K562 (cell line): ENCODE measurements around the gene FAM43B. TPM values are rescaled to one million over a fixed set of nuclear protein-coding genes. Genes with fewer than 3 reads are reported as not detected.

ENCODE experiments used
- ASH1L ChIP-seq: fragments of 450-650 bp; IDR thresholded peaks from 2 replicates; pipeline ENCODE4 v1.6.1; 2018; ENCODE audit warnings: borderline replicate concordance, mild to moderate bottlenecking, low read depth; ENCODE audit not compliant: partially characterized antibody
- BHLHE40 ChIP-seq: IDR thresholded peaks from 2 replicates; pipeline ENCODE4 v1.6.1; 2011; ENCODE audit warnings: low read length, improper control_type of control experiment
- DDX20 ChIP-seq: fragments of 450-650 bp; IDR thresholded peaks from 2 replicates; pipeline ENCODE4 v1.6.1; 2016; ENCODE audit warnings: missing genetic modification characterization, low read depth, mild to moderate bottlenecking, missing compliant biosample characterization, moderate library complexity
- ELF1 ChIP-seq: fragments of 200-800 bp; sonication (Bioruptor generic); IDR thresholded peaks from 2 replicates; pipeline ENCODE4 v1.6.1; 2016; ENCODE audit warnings: missing genetic modification characterization, missing compliant biosample characterization
- EP400 ChIP-seq: fragments of 450-650 bp; IDR thresholded peaks from 2 replicates; pipeline ENCODE4 v1.6.1; 2017; ENCODE audit warnings: antibody characterized with exemption, mild to moderate bottlenecking, moderate library complexity
- ETS2 ChIP-seq: IDR thresholded peaks from 2 replicates; pipeline ENCODE4 v1.6.1; 2016; ENCODE audit warnings: borderline replicate concordance, missing genetic modification characterization, mild to moderate bottlenecking, moderate library complexity, missing compliant biosample characterization; ENCODE audit not compliant: poor library complexity, severe bottlenecking
- HNRNPK ChIP-seq: fragments of 200-400 bp; formaldehyde crosslinking; IDR thresholded peaks from one replicate; pipeline ENCODE4 v1.6.1; 2018; ENCODE audit warnings: mild to moderate bottlenecking, low read depth, low read length; ENCODE audit not compliant: poor library complexity, severe bottlenecking
- MEF2A ChIP-seq: IDR thresholded peaks from 2 replicates; pipeline ENCODE4 v1.6.1; 2011; ENCODE audit warnings: low read depth, mild to moderate bottlenecking, low read length, moderate library complexity; ENCODE audit not compliant: control insufficient read depth
- NEUROD1 ChIP-seq: fragments of 150-350 bp; IDR thresholded peaks from 2 replicates; pipeline ENCODE4 v1.6.1; 2014; ENCODE audit warnings: borderline replicate concordance, low read length, low read depth; ENCODE audit not compliant: partially characterized antibody
- PTRF ChIP-seq: fragments of 450-650 bp; IDR thresholded peaks from 2 replicates; pipeline ENCODE4 v1.6.1; 2016; ENCODE audit warnings: mild to moderate bottlenecking, missing genetic modification characterization, missing compliant biosample characterization
- RNF219 ChIP-seq: fragments of 250-450 bp; sonication (Bioruptor Pico); IDR thresholded peaks from 2 replicates; pipeline ENCODE4 v1.5.0; 2022; ENCODE audit warnings: mild to moderate bottlenecking
- STAG1 ChIP-seq: sonication (generic); formaldehyde crosslinking; IDR thresholded peaks from 2 replicates; pipeline ENCODE4 v1.5.0; 2020; ENCODE audit warnings: missing genetic modification reagents, borderline replicate concordance
- ZBTB26 ChIP-seq: fragments of 450-650 bp; formaldehyde crosslinking; IDR thresholded peaks from 2 replicates; pipeline ENCODE4 v1.4.0; 2022; ENCODE audit warnings: missing genetic modification characterization
- ZBTB7A ChIP-seq: IDR thresholded peaks from 2 replicates; pipeline ENCODE4 v1.6.1; 2011; ENCODE audit warnings: low read depth, mild to moderate bottlenecking, low read length, moderate library complexity, borderline replicate concordance; ENCODE audit not compliant: control insufficient read depth
- ZNF212 ChIP-seq: fragments of 450-650 bp; formaldehyde crosslinking; IDR thresholded peaks from 2 replicates; pipeline ENCODE4 v1.4.0; 2020; ENCODE audit warnings: mild to moderate bottlenecking
- ZNF584 ChIP-seq: fragments of 200-800 bp; sonication (Bioruptor generic); IDR thresholded peaks from 2 replicates; pipeline ENCODE4 v1.6.1; 2016; ENCODE audit warnings: low read depth, mild to moderate bottlenecking, missing genetic modification characterization, missing compliant biosample characterization
- ZNF644 ChIP-seq: fragments of 200-800 bp; sonication (Bioruptor generic); IDR thresholded peaks from 2 replicates; pipeline ENCODE4 v1.6.1; 2016; ENCODE audit warnings: low read depth, missing genetic modification characterization, missing compliant biosample characterization
- ZNF668 ChIP-seq: fragments of 250-450 bp; sonication (Bioruptor Pico); IDR thresholded peaks from 2 replicates; pipeline ENCODE4 v1.8.0; 2022; ENCODE audit warnings: mild to moderate bottlenecking, inconsistent platforms
- ZNF830 ChIP-seq: fragments of 250-450 bp; sonication (Bioruptor Pico); IDR thresholded peaks from 2 replicates; pipeline ENCODE4 v1.5.0; 2021; ENCODE audit warnings: mild to moderate bottlenecking
- polyA plus RNA-seq, 8 experiments: library from polyadenylated mRNA; depleted of rRNA in 4 of 8; stranded (reverse) in 5 of 8; unstranded in 3 of 8; fragments of >200 nt; fragmentation: Nextera tagmentation in 2 of 8; fragmentation: Illumina TruSeq in 1 of 8; extraction: Ambion mirVana in 2 of 8; extraction: Trizol in 1 of 8; gene quantifications; 2 replicates each; pipeline versions ENCODE4 v1.2.1 to v1.2.3, GENCODE V29; 2011 to 2014; ENCODE audit warnings: inconsistent platforms in 1 of 8, missing spikeins in 1 of 8
- total RNA-seq, 7 experiments: library from RNA; depleted of rRNA in 6 of 7; stranded (reverse); fragments of >200 nt in 6 of 7; fragmentation: Illumina TruSeq in 2 of 7; extraction: Trizol in 2 of 7; gene quantifications; 2 replicates each; pipeline versions ENCODE4 v1.2.1 to v1.2.3, GENCODE V29; 2011 to 2021; ENCODE audit warnings: low replicate concordance in 1 of 7
- TF ChIP-seq, protein P1 (sequence below): fragments of 450-650 bp; formaldehyde crosslinking; IDR thresholded peaks from 2 replicates; pipeline ENCODE4 v1.4.0; 2020; ENCODE audit warnings: mild to moderate bottlenecking, mixed read lengths
- TF ChIP-seq, protein P2 (sequence below): fragments of 450-650 bp; formaldehyde crosslinking; conservative IDR thresholded peaks from 2 replicates; pipeline ENCODE4 v1.4.0; 2022; ENCODE audit warnings: mild to moderate bottlenecking, missing genetic modification characterization

Gene FAM43B
- total and polyA plus RNA-seq, 9 of the 15 experiments (the other 6 are each of a cell fraction or from before 2014, with no cell fraction given): not detected

GRCh38 chr1:20521960-20522861, 30.2 kb upstream of the FAM43B start (continued):
- TF ChIP-seq RNF219 (CRISPR knock-in tag) (no peak), ASH1L (no peak), PTRF (tag) (no peak), ELF1 (tag) (no peak), ZBTB26 (CRISPR knock-in tag) (no peak), ZNF212 (CRISPR knock-in tag) (no peak), NEUROD1 (no peak), BHLHE40 (no peak), DDX20 (tag) (no peak), ZNF668 (CRISPR knock-in tag) (no peak), ETS2 (tag) (no peak), EP400 (no peak), HNRNPK (no peak), STAG1 (CRISPR knock-in tag) (peak; percentile 65; the same call in 1 of the 2 replicates), ZNF584 (CRISPR knock-in tag) (no peak), ZNF830 (CRISPR knock-in tag) (no peak), MEF2A (no peak), ZNF644 (tag) (no peak), ZBTB7A (no peak)
- TF ChIP-seq, protein P1, sequence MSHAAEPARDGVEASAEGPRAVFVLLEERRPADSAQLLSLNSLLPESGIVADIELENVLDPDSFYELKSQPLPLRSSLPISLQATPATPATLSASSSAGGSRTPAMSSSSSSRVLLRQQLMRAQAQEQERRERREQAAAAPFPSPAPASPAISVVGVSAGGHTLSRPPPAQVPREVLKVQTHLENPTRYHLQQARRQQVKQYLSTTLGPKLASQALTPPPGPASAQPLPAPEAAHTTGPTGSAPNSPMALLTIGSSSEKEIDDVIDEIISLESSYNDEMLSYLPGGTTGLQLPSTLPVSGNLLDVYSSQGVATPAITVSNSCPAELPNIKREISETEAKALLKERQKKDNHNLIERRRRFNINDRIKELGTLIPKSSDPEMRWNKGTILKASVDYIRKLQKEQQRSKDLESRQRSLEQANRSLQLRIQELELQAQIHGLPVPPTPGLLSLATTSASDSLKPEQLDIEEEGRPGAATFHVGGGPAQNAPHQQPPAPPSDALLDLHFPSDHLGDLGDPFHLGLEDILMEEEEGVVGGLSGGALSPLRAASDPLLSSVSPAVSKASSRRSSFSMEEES (CRISPR knock-in tag): no peak
- TF ChIP-seq, protein P2, sequence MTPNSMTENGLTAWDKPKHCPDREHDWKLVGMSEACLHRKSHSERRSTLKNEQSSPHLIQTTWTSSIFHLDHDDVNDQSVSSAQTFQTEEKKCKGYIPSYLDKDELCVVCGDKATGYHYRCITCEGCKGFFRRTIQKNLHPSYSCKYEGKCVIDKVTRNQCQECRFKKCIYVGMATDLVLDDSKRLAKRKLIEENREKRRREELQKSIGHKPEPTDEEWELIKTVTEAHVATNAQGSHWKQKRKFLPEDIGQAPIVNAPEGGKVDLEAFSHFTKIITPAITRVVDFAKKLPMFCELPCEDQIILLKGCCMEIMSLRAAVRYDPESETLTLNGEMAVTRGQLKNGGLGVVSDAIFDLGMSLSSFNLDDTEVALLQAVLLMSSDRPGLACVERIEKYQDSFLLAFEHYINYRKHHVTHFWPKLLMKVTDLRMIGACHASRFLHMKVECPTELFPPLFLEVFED (CRISPR knock-in tag): no peak
